Kidney (tissue), 14 donors: Measurements from ENCODE around the gene SEPTIN10. TPM values are rescaled to one million over a fixed set of nuclear protein-coding genes. Genes with fewer than 3 reads are reported as not detected.

Experiments used
- DNase-seq, 5 donors: peaks; one replicate each; pipeline ENCODE4 v3.0.0-alpha.2; 2013 to 2020
- FAIRE-seq: peaks from 2 replicates; lab custom pipeline; 2012; peaks lifted over from hg19 to GRCh38; lab: Jason Lieb, UNC
- H3K27ac ChIP-seq, 2 donors: one replicate each; pipeline ENCODE4 v1.7.0; 2013; ENCODE audit warnings: low read depth in 2 of 2, low read length in 2 of 2, inconsistent platforms in 1 of 2
- H3K27me3 ChIP-seq: one replicate; pipeline ENCODE4 v1.7.1; 2013; ENCODE audit warnings: low read length, inconsistent platforms; ENCODE audit not compliant: control insufficient read depth, insufficient read depth
- H3K36me3 ChIP-seq, 3 donors: one replicate each; pipeline versions ENCODE4 v1.7.0 to v1.7.1; 2013; ENCODE audit warnings: low read length in 3 of 3, control low read depth in 1 of 3, inconsistent platforms in 1 of 3; ENCODE audit not compliant: insufficient read depth in 3 of 3, control insufficient read depth in 2 of 3
- H3K4me1 ChIP-seq, 3 donors: one replicate each; pipeline versions ENCODE4 v1.7.0 to v1.7.1; 2013; ENCODE audit warnings: low read length in 3 of 3, inconsistent platforms in 1 of 3, low read depth in 1 of 3; ENCODE audit not compliant: control insufficient read depth in 2 of 3, insufficient read depth in 2 of 3
- H3K4me3 ChIP-seq, 3 donors: one replicate each; pipeline versions ENCODE4 v1.7.0 to v1.8.1; 2013; ENCODE audit warnings: low read length in 3 of 3, control low read depth in 1 of 3, inconsistent platforms in 1 of 3
- H3K9ac ChIP-seq, 3 donors: one replicate each; pipeline versions ENCODE4 v1.7.0 to v1.7.1; 2013; ENCODE audit warnings: low read length in 3 of 3, control low read depth in 1 of 3, inconsistent platforms in 1 of 3
- H3K9me3 ChIP-seq, 3 donors: one replicate each; pipeline versions ENCODE4 v1.7.0 to v1.7.1; 2013; ENCODE audit warnings: low read length in 3 of 3, control low read depth in 1 of 3, inconsistent platforms in 1 of 3; ENCODE audit not compliant: control insufficient read depth in 2 of 3, insufficient read depth in 1 of 3
- CTCF ChIP-seq: IDR thresholded peaks from 3 replicates; pipeline ENCODE4 v1.5.1; 2012; ENCODE audit warnings: mild to moderate bottlenecking, moderate library complexity, borderline replicate concordance; ENCODE audit not compliant: insufficient read depth; ENCODE audit errors: extremely low read depth
- intact Hi-C: fragments of 100-400 bp; cut with DNase I; formaldehyde crosslinking; loops from one replicate; pipeline ENCODE4 v1.11.1; 2022
- polyA plus RNA-seq: library from polyadenylated mRNA; stranded (reverse); fragments of 350-450 nt; fragmentation: Illumina TruSeq; extraction: RNeasy Lipid Tissue Mini Kit (QIAGEN cat#74804); gene quantifications from one replicate; pipeline ENCODE4 v1.2.3, GENCODE V29; 2014; ENCODE audit warnings: low read depth, low replicate concordance; ENCODE audit not compliant: insufficient read depth
- total RNA-seq: library from RNA; stranded (reverse); fragmentation: NEBNext Ultra II Directional; extraction: Animal tissue kit (Norgen Biotek cat#: 25700); gene quantifications from one replicate; pipeline ENCODE4 v1.2.1, GENCODE V29; 2021
- donor health status: control.
- donor health status: control.
- donor health status: control.
- donor health status: control.
- donor health status: control.
- donor health status: DM: yes; HTN: yes; CAD: no.
- donor health status: Normal renal cell carcinoma (clear cell type).

Gene SEPTIN10
- total and polyA plus RNA-seq, 2 donors from 2014 or later = 20.8 to 80.7 TPM

DNA sequence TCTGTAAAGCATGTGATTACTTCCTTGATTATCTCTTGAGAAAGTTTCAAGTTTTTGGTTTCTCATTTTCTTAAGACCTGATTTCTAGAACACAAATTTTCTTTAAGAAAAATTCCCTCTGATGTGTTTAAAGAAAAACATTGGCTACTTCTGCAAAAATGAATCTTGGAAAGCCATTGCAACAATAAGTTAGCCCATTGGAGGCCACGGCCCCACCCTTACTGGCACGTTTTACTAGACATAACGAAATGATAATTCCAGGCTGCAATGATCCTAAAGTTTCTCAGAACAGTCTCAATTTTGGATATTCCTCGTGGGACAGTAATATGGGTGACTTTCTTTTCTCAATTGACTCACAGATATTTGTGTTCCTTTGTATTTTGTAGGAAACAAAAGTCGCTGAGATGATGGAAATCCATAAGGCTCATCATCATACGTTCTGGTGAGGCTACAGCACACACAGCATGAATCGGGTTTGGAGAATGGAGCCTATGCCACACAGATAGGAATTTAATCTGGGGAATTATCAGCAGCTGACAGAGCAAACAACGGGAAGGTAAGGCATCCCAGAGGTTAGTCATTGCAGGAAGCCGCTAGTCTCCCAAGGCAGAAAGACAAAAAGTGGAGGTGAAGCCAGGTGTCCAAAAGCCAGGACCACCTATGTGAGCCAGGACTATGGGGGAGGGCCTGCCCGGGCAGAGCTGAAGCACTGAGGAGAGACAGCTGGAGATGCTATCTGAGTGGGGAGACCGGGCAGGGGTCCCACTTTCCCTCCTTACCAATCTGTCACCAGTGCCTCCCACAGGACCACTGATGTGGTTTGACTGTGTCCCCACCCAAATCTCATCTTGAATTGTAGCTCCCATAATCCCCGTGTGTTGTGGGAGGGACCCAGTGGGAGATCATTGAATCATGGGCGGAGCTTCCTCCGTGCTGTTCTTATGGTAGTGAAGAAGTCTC lies 36.2 kb upstream of the SEPTIN10 start:
- FAIRE-seq = no peak
- H3K36me3 ChIP-seq = no peaks in the 10 kb centered on the region
- intact Hi-C loops = no loop called here
- DNase-seq = no peak
- no peak for TF ChIP-seq CTCF
- no peaks in the 10 kb centered on the region for H3K9me3 ChIP-seq
- no peaks in the 10 kb centered on the region for H3K27me3 ChIP-seq
- H3K9ac ChIP-seq = no peak overlapping the region
- H3K4me3 ChIP-seq = no peak overlapping the region
- no peak overlapping the region for H3K27ac ChIP-seq
- H3K4me1 ChIP-seq = no peaks in the 10 kb centered on the region

DNA sequence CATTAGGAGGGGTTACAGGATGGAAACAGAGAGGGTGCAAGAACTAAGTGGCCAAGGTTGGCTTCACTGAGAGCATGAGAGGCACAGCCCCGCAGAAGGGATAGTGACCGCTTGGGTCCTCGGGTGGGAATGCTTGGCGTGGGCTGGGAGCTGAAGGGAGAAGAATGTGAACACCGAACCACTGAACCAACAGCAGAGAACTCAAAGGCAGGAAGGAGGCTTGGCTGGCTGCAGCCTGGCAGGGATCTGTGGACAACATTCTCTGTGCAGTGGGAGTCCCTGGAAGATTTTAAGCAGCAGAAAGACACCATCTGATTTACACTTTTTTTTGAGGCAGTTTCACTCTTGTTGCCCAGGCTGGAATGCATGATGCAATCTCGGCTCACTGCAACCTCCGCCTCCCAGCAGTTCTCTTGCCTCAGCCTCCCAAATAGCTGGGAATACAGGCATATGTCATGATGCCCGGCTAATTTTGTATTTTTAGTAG lies 34.3 kb upstream of the SEPTIN10 start:
- Histone ChIP-seq H3K27ac (no peak overlapping the region), H3K9ac (no peak overlapping the region), H3K27me3 (no peaks in the 10 kb centered on the region), H3K36me3 (no peaks in the 10 kb centered on the region), H3K4me1 (peaks cover 0 to 2% (median 0%) of the 10 kb centered on the region in 3 donors), H3K4me3 (no peak overlapping the region), H3K9me3 (no peaks in the 10 kb centered on the region)
- intact Hi-C loops = no loop called here
- FAIRE-seq = no peak
- no peak for DNase-seq
- no peak for TF ChIP-seq CTCF

DNA sequence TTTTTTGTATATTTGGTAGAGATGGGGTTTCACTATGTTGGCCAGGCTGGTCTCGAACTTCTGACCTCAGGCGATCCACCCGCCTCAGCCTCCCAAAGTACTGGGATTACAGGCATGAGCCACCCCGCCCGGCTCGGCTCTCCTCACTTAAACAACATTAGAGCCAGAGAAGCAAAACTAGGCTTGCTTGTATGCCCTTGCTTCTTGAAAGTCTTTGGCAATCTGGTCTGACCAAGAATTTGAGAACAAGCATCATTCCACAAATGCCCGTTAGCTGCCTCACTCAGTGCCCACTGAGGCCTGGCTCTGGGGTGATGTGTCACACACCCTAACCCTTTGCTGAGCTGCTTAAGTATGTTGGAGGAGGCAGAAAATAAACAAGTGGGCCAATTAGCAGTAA lies 33.9 kb upstream of the SEPTIN10 start:
- Histone ChIP-seq H3K27me3 (no peaks in the 10 kb centered on the region), H3K36me3 (no peaks in the 10 kb centered on the region), H3K27ac (no peak overlapping the region), H3K9me3 (no peaks in the 10 kb centered on the region), H3K4me3 (no peak overlapping the region), H3K9ac (no peak overlapping the region), H3K4me1 (peaks cover 0 to 2% (median 0%) of the 10 kb centered on the region in 3 donors)
- intact Hi-C loops = no loop called here
- DNase-seq (no peak), FAIRE-seq (no peak)
- no peak for TF ChIP-seq CTCF
